A549 (cell line): Measurements from ENCODE around the gene NAA20. TPM values are rescaled to one million over a fixed set of nuclear protein-coding genes. Genes with fewer than 3 reads are reported as not detected.

ENCODE experiments used
- ATAC-seq, 2 experiments: fragments of 200-7000 bp in 1 of 2; fragments of >200 bp in 1 of 2; cut with Nextera tagmentation in 1 of 2; cut with Tn5 transposase in 1 of 2; 3 replicates each; pipeline versions ENCODE4 v1.8.0 to v1.9.1; 2018 to 2020; ENCODE audit warnings: mild to moderate bottlenecking in 1 of 2, moderate library complexity in 1 of 2
- CTCF ChIA-PET: fragments of 300-600 bp; sonication (Branson Sonifier 250); formaldehyde crosslinking; extraction: SDS; loops from one replicate; lab custom pipeline; 2021; ENCODE audit warnings: antibody characterized with exemption, inconsistent platforms; lab: Yijun Ruan, JAX
- POLR2A ChIA-PET: fragments of 350-600 bp; formaldehyde crosslinking; extraction: SDS; loops from one replicate; lab custom pipeline; 2021; ENCODE audit warnings: antibody characterized with exemption, inconsistent platforms; lab: Yijun Ruan, JAX
- DNase-seq, 2 experiments: peaks; one replicate each; pipeline versions ENCODE4 v3.0.0 to v3.0.0-alpha.2; 2011 to 2016; ENCODE audit warnings: low read depth in 1 of 2, low spot score in 1 of 2
- FAIRE-seq: peaks from 2 replicates; lab custom pipeline; 2011; peaks lifted over from hg19 to GRCh38; lab: Jason Lieb, UNC
- H3K27ac ChIP-seq, 2 experiments: fragments of >200 bp; sonication (Bioruptor Twin); formaldehyde crosslinking; 3 replicates each; pipeline ENCODE4 v1.5.1; 2016 to 2017
- H3K4me1 ChIP-seq: fragments of >200 bp; sonication (Bioruptor Twin); formaldehyde crosslinking; 3 replicates; pipeline ENCODE4 v1.6.1; 2016
- H3K4me2 ChIP-seq: fragments of >200 bp; sonication (Bioruptor Twin); formaldehyde crosslinking; 3 replicates; pipeline ENCODE4 v1.6.1; 2016
- H3K4me3 ChIP-seq: fragments of >200 bp; sonication (Bioruptor Twin); formaldehyde crosslinking; 3 replicates; pipeline ENCODE4 v1.5.1; 2016
- H3K9me3 ChIP-seq: fragments of >200 bp; sonication (Bioruptor Twin); formaldehyde crosslinking; 3 replicates; pipeline ENCODE4 v1.6.1; 2016
- BHLHE40 ChIP-seq: IDR thresholded peaks from 2 replicates; pipeline ENCODE4 v1.6.1; 2012; ENCODE audit warnings: low read depth, low read length, inconsistent platforms
- CBX8 ChIP-seq: fragments of 200-600 bp; sonication (generic); IDR thresholded peaks from 2 replicates; pipeline ENCODE4 v1.6.1; 2016
- CHD4 ChIP-seq: fragments of 200-600 bp; sonication (generic); IDR thresholded peaks from 2 replicates; pipeline ENCODE4 v1.6.1; 2016; ENCODE audit warnings: antibody characterized with exemption, mild to moderate bottlenecking, borderline replicate concordance
- ELK1 ChIP-seq: fragments of 150-350 bp; IDR thresholded peaks from 2 replicates; pipeline ENCODE4 v1.6.1; 2014; ENCODE audit warnings: low read depth, mild to moderate bottlenecking, low read length
- EP300 ChIP-seq, 2 experiments: fragments of >200 bp; sonication (Bioruptor Twin); formaldehyde crosslinking; IDR thresholded peaks; 2 replicates in 1 of 2; 3 replicates in 1 of 2; pipeline ENCODE4 v1.6.1; 2016 to 2017
- ESRRA ChIP-seq: fragments of 150-350 bp; IDR thresholded peaks from 2 replicates; pipeline ENCODE4 v1.6.1; 2014; ENCODE audit warnings: mild to moderate bottlenecking, low read length, borderline replicate concordance
- FOSB ChIP-seq: fragments of 250-450 bp; sonication (Bioruptor Pico); IDR thresholded peaks from 2 replicates; pipeline ENCODE4 v1.5.0; 2020; ENCODE audit warnings: mild to moderate bottlenecking, moderate library complexity
- FOSL2 ChIP-seq, 2 experiments: fragments of 450-650 bp in 1 of 2; fragments of >200 bp in 1 of 2; sonication (Bioruptor Twin) in 1 of 2; formaldehyde crosslinking; IDR thresholded peaks; 2 replicates each; pipeline versions ENCODE4 v1.5.0 to v1.6.1; 2016 to 2020; ENCODE audit warnings: mild to moderate bottlenecking in 1 of 2, moderate library complexity in 1 of 2
- HES2 ChIP-seq: fragments of >200 bp; sonication (Bioruptor Twin); formaldehyde crosslinking; IDR thresholded peaks from 2 replicates; pipeline ENCODE4 v1.6.1; 2016
- HMGXB4 ChIP-seq: fragments of 250-450 bp; sonication (Bioruptor Pico); IDR thresholded peaks from 2 replicates; pipeline ENCODE4 v1.5.0; 2021; ENCODE audit warnings: mild to moderate bottlenecking, moderate library complexity, borderline replicate concordance
- JUNB ChIP-seq: fragments of >200 bp; sonication (Bioruptor Twin); formaldehyde crosslinking; IDR thresholded peaks from 2 replicates; pipeline ENCODE4 v1.6.1; 2016
- KDM1A ChIP-seq: fragments of 200-600 bp; sonication (generic); IDR thresholded peaks from 2 replicates; pipeline ENCODE4 v1.6.1; 2016; ENCODE audit warnings: low read depth, mild to moderate bottlenecking
- MAFK ChIP-seq: fragments of 450-650 bp; IDR thresholded peaks from 2 replicates; pipeline ENCODE4 v1.6.1; 2014; ENCODE audit not compliant: partially characterized antibody
- MAZ ChIP-seq: fragments of 150-350 bp; IDR thresholded peaks from 2 replicates; pipeline ENCODE4 v1.6.1; 2014; ENCODE audit warnings: antibody characterized with exemption, low read depth, low read length, borderline replicate concordance
- MYC ChIP-seq: IDR thresholded peaks from 2 replicates; pipeline ENCODE4 v1.6.1; 2012; ENCODE audit warnings: mild to moderate bottlenecking, inconsistent platforms, low read length, improper control_type of control experiment, borderline replicate concordance
- PHF8 ChIP-seq: fragments of 200-600 bp; sonication (generic); IDR thresholded peaks from 2 replicates; pipeline ENCODE4 v1.6.1; 2016; ENCODE audit warnings: low read depth, mild to moderate bottlenecking, antibody characterized with exemption, moderate library complexity, borderline replicate concordance
- RAD21 ChIP-seq, 2 experiments: fragments of >200 bp in 1 of 2; sonication (Bioruptor Twin) in 1 of 2; formaldehyde crosslinking in 1 of 2; IDR thresholded peaks in 1 of 2; conservative IDR thresholded peaks in 1 of 2; 2 replicates in 1 of 2; 3 replicates in 1 of 2; pipeline ENCODE4 v1.6.1; 2012 to 2018; ENCODE audit warnings: inconsistent platforms in 1 of 2
- RFX5 ChIP-seq: fragments of 450-650 bp; IDR thresholded peaks from 2 replicates; pipeline ENCODE4 v1.7.1; 2014; ENCODE audit warnings: antibody characterized with exemption, mild to moderate bottlenecking, moderate library complexity
- SMC3 ChIP-seq: fragments of >200 bp; sonication (Bioruptor Twin); formaldehyde crosslinking; IDR thresholded peaks from 3 replicates; pipeline ENCODE4 v1.6.1; 2018; ENCODE audit warnings: inconsistent platforms
- TP53 ChIP-seq: fragments of 250-450 bp; sonication (Bioruptor Pico); IDR thresholded peaks from 2 replicates; pipeline ENCODE4 v1.5.0; 2021; ENCODE audit warnings: mild to moderate bottlenecking, moderate library complexity
- ZNF302 ChIP-seq: fragments of 250-450 bp; sonication (Bioruptor Pico); IDR thresholded peaks from 2 replicates; pipeline ENCODE4 v1.9.0; 2021; ENCODE audit warnings: inconsistent platforms, mild to moderate bottlenecking, moderate library complexity
- WGBS: methylation state at CpG from one replicate; pipeline ENCODE4 v1.1.6; 2017; ENCODE audit errors: missing lambda C conversion rate; 5-methylcytosine and 5-hydroxymethylcytosine counted together
- polyA plus RNA-seq, 4 experiments: library from polyadenylated mRNA; depleted of rRNA in 3 of 4; stranded (reverse); fragments of >200 nt; fragmentation: RNase III in 1 of 4; extraction: RNeasy Plus Mini Kit Qiagen cat#74134 plus additional on column Dnase treatment in 1 of 4; gene quantifications; 2 replicates in 3 of 4; 3 replicates in 1 of 4; pipeline ENCODE4 v1.2.3, GENCODE V29; 2011 to 2017

Gene NAA20
- polyA plus RNA-seq, 2 of the 4 experiments (the other 2 are of a cell fraction), result 175 to 219 TPM

- WGBS, result 82% methylated on average over 7 of the region's 7 CpGs
- no peak for ATAC-seq
- no peak for FAIRE-seq
- POLR2A ChIA-PET, result no interaction called here
- Histone ChIP-seq H3K4me2 (no peak overlapping the region), H3K27ac (no peak overlapping the region), H3K9me3 (no peaks in the 10 kb centered on the region), H3K4me3 (no peak overlapping the region)
- DNase-seq, result no peak
- CTCF ChIA-PET, result interaction anchor here (0.7 to 2.5 kb wide), 5 partner anchors 10 to 183 kb away, joined by 3 to 7 read pairs (median 3); no protein-coding TSS in a partner anchor
- TF ChIP-seq HMGXB4 (CRISPR knock-in tag), result no peak
- no peak for TF ChIP-seq JUNB
- no peak for TF ChIP-seq TP53 (CRISPR knock-in tag)
- TF ChIP-seq KDM1A, result no peak
- TF ChIP-seq, all 56 proteins: peak for 0
- peaks cover 25% of the 10 kb centered on the region for H3K4me1 ChIP-seq
These were observed 49.1 kb upstream of the NAA20 start for GRCh38 chr20:19968028-19968427.

GRCh38 chr20:19968466-19969073, 48.6 kb upstream of the NAA20 start:
- Histone ChIP-seq H3K9me3 (no peaks in the 10 kb centered on the region), H3K4me2 (no peak overlapping the region), H3K4me3 (no peak overlapping the region), H3K4me1 (peaks cover 23% of the 10 kb centered on the region), H3K27ac (no peak overlapping the region)
- ChIA-PET CTCF (interaction anchor here (0.7 to 2.5 kb wide), 6 partner anchors 10 to 184 kb away, joined by 3 to 7 read pairs (median 3); no protein-coding TSS in a partner anchor), POLR2A (no interaction called here)
- ATAC-seq, result no peak
- FAIRE-seq, result no peak
- 94% methylated on average over 4 of the region's 4 CpGs for WGBS
- no peak for TF ChIP-seq MAZ
- TF ChIP-seq FOSB, result no peak
- TF ChIP-seq CHD4, result no peak
- TF ChIP-seq FOSL2 (IDR thresholded peaks at IDR 0.05), result no peak
- no peak for TF ChIP-seq FOSL2 (CRISPR knock-in tag; IDR thresholded peaks at IDR 0.05)
- TF ChIP-seq ESRRA, result no peak
- no peak for TF ChIP-seq ZNF302 (CRISPR knock-in tag)
- no peak for TF ChIP-seq CBX8
- no peak for TF ChIP-seq MAFK
- TF ChIP-seq TP53 (CRISPR knock-in tag), result no peak
- TF ChIP-seq RFX5, result no peak
- TF ChIP-seq BHLHE40, result no peak
- no peak for TF ChIP-seq HES2
- TF ChIP-seq PHF8, result no peak
- TF ChIP-seq EP300 (IDR thresholded peaks at IDR 0.05), result no peak
- no peak for TF ChIP-seq MYC
- DNase-seq, result no peak

GRCh38 chr20:19969106-19969505, 48.1 kb upstream of the NAA20 start:
- no peak for DNase-seq
- ATAC-seq, result no peak
- WGBS, result 91% methylated on average over 5 of the region's 5 CpGs
- no peak overlapping the region for H3K4me3 ChIP-seq
- H3K4me2 ChIP-seq, result no peak overlapping the region
- ChIA-PET POLR2A (no interaction called here), CTCF (interaction anchor here (0.7 to 2.5 kb wide), 4 partner anchors 9 to 82 kb away, joined by 3 to 7 read pairs (median 4); no protein-coding TSS in a partner anchor)
- TF ChIP-seq RAD21 (conservative IDR thresholded peaks at IDR 0.05 in 1 of 2, IDR thresholded peaks at IDR 0.05 in 1 of 2), result no peak
- TF ChIP-seq ELK1, result no peak
- TF ChIP-seq SMC3, result no peak
- TF ChIP-seq KDM1A, result 0 out of 2 replicates have a peak, but pooled peaks have one; percentile 31
- no peak overlapping the region for H3K27ac ChIP-seq
- no peaks in the 10 kb centered on the region for H3K9me3 ChIP-seq
- no peak for FAIRE-seq
- H3K4me1 ChIP-seq, result peaks cover 23% of the 10 kb centered on the region
